Ramos (cell line): ENCODE data around the gene PLXDC2.

Source experiments
- in situ Hi-C: fragments of 300-500 bp; cut with MboI; formaldehyde crosslinking; loops from one replicate; pipeline ENCODE4 v1.14.3; 2022; ENCODE audit warnings: low sequenced_read_pairs; ENCODE audit not compliant: unreplicated experiment

PLXDC2 gene

GRCh38 chr10:19848226-19848985, 32.2 kb downstream of the PLXDC2 start:
- in situ Hi-C loops, result no loop called here

GRCh38 chr10:19853831-19854230, 37.6 kb downstream of the PLXDC2 start:
- in situ Hi-C loops, result no loop called here

- in situ Hi-C loops, result no loop called here
These were observed 41.6 kb downstream of the PLXDC2 start for GRCh38 chr10:19857876-19858275.

GRCh38 chr10:19860107-19860506, 43.9 kb downstream of the PLXDC2 start:
- in situ Hi-C loops, result no loop called here

DNA sequence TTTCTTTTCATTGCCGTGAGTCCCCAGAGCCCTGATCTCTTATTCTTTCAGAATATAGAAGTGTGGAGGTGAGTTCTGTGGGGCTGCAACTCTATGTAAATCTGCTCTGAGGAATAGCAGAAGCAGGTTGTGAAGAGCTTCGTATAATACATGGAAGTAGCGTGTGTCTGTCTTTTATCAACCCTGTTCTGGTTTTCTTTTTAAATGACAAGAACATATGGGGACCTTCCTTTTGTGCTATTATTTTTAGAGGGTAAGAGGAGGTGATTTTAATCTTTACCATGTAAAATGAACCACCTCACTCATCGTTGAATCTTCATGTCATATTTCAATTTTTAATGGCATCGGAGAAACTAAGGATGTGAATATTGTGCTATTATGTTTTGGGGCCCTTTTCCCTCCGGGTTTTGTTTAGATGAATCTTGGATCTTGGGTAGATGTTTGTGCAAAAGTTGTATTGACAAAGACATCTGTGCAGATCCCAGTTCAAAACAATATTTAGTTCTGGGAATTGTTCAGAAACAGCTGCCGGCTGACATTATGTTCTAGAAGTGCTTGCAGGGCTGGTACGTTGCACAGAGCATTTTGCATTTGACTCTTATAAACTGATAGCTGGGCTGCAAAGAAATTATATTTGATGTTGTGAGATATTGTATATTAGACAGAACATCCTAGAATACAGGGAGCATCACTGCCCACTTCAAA, 46.7 kb downstream of the PLXDC2 start:
- in situ Hi-C loops, result no loop called here

- in situ Hi-C loops, result no loop called here
These were observed 49.4 kb downstream of the PLXDC2 start for GRCh38 chr10:19865676-19866075.

DNA sequence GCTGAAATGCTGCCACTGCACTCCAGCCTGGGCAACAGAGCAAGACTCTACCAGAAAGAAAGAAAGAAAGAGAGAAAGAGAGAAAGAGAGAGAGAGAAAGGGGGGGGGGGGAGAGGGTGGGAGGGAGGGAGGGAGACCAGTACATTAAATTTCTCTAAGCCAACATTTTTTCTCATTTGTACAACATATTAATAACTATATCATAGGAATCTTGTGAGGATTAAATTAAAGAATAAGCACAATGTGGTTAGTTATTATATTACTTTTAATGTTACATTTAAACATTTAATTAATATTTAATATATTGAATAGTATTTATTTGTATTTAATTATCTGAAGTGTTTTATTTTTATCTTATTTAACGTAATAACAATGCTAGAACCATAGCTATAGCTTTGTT, 53.1 kb downstream of the PLXDC2 start:
- in situ Hi-C loops, result no loop called here

GRCh38 chr10:19872504-19873271, 56.5 kb downstream of the PLXDC2 start:
- in situ Hi-C loops, result no loop called here

- in situ Hi-C loops, result no loop called here
These were observed 58.0 kb downstream of the PLXDC2 start for GRCh38 chr10:19874190-19874589.

DNA sequence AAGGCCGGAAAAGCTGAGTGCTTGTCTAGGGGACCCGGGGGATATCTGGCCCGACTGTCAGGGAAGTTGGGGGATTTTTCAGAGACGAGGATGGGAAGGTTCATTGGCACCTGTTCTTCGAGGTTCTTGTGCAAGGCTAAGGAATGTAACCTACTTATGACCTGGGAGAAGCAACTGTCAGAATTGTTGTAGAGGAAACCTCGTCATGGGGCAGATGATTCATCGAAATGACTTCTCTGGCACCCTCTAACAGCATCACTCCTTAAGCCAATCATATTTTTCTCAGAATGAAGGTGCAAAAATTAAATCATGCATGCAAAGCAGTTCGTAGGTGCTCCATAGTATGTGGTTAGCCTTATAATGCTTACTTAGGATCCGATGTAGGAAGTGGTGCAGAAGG, 58.6 kb downstream of the PLXDC2 start:
- in situ Hi-C loops, result no loop called here

DNA sequence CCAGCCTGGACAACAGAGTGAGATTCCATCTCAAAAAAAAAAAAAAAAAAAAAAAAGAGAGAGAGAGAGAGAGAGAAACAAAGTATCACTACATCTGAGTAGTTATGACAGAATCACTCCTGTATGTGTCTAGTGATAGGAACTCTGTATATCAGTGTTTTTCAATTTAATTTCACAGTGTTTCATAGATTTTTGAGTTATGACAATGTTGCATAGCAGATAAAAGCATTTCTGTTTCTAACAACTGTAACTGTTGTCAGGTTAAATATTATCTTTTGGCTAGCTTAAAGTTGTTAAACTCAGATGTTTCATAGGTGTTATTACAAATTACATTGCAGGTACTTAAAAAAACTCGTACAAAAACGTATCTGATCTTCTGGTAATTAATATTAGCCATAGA, 60.3 kb downstream of the PLXDC2 start:
- in situ Hi-C loops, result no loop called here

DNA sequence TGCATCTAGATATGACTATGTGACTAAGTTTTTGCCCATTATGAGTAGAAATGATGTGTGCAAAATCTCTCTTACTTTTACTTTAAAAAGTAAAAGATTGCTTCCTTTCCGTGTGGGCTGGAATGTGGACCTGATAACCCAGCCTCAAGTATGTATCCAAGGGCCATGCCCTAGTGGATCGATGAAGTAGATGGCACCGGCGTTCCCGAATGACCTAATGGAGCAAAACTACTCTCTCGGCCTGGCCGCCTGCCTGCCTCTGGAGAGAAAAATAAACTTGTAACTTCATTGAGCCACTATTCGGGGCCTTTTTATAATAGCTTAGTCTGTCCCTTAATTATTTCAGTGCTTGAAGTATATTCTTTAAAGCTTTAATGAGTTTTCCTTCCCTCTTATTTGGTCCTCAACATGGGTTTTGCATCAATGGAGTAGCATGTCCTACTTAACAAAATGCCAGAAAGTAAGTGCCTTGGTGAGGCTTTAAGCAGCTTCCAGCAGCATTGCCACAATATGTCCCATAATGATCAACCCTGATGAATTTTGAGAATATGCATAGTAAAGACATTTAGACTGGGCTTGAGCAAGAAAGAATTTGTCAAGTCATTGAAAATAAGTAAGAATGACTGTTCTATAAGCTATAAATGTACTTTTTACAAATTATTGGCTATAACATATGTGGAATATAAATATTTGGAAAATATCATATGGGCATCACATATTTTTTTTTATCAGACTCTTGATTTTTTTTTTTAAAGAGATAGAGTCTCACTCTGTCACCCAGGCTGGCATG, 61.4 kb downstream of the PLXDC2 start:
- in situ Hi-C loops, result no loop called here

- in situ Hi-C loops, result no loop called here
These were observed 66.4 kb downstream of the PLXDC2 start for GRCh38 chr10:19882621-19883020.

DNA sequence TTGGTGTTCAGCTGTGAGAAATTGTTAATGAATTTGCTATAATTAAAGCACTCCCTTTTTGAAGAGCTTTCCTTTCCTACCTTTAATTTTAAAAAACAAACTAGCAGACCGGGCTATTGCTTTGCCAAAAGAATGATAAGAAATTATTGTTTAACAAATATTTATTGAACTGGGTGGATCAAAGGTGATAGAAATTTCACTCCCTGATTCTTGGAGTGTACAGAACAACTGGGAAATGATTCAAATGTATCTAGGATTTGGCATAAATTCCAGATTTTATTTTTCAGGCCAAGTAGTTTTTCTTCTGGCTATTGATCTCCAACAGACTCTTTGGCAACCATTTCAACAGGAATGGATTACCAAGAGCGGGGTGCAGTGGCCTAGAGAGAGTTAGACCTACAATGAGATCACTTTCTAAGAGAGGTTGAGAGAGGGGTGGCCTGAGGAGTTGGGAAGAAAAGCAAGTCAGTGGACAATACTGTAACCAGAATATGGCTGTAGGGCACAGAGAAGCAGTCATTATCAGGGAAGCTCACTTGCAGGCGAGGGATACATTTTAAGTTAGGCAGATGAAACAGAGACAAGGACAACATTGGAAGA, 71.9 kb downstream of the PLXDC2 start:
- in situ Hi-C loops, result no loop called here

DNA sequence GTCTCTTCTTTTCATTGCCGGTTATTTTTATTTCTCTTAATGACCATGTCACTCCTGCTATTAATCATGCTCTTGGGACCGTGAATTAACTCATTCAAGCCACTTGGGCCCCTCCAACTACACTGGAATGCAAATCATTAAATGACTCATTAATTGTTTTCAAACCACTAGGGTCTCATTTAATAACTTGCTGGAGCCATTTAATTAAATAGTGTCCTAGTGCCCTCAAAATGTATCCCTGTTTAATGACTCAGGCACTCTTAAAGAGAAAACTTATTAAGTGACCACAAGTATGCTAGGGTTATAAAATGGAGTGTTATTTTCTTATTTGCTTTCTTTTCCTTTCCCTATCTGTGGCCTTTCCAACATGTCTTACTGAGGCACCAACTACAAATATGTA, 73.0 kb downstream of the PLXDC2 start:
- in situ Hi-C loops, result no loop called here

DNA sequence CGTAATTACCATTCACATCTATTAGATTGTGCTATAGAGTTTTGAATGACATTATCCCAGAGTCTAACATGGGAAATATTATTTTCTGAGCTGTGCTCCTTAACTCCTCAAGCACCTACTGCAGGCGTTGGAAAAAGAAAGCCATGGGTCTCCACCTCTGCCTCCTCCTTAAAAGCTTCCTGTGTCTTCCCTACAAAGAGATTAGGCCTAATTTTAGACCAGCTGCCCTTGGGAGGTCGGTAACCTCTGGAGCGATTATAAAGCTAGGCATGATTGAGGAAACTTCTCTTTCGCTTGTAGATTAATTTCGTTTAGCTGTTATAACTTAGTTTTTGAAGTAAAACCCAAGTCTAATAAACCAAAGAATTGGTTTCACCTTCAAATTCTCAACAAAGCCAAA, 75.2 kb downstream of the PLXDC2 start:
- in situ Hi-C loops, result no loop called here

DNA sequence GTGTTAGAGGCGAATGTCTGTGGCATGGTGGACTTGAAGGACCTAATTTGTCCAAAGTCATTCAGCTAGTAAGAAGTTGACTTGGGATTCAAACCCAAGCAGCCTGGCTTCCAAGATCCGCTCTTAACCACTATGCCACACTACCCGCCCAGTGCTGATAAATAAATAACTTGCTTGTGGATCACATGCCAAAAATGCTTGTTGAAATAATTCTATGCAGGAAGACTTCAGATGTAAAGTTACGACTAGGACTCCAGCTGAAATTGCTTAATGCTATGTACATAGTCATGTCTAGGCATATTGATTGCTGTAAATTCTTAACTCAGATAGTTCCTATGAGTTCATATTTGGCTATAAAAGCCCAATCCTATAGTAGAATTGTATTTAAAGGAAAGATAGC, 76.0 kb downstream of the PLXDC2 start:
- in situ Hi-C loops, result no loop called here

GRCh38 chr10:19892677-19893076, 76.4 kb downstream of the PLXDC2 start:
- in situ Hi-C loops, result no loop called here

GRCh38 chr10:19895500-19895899, 79.3 kb downstream of the PLXDC2 start:
- in situ Hi-C loops, result no loop called here

DNA sequence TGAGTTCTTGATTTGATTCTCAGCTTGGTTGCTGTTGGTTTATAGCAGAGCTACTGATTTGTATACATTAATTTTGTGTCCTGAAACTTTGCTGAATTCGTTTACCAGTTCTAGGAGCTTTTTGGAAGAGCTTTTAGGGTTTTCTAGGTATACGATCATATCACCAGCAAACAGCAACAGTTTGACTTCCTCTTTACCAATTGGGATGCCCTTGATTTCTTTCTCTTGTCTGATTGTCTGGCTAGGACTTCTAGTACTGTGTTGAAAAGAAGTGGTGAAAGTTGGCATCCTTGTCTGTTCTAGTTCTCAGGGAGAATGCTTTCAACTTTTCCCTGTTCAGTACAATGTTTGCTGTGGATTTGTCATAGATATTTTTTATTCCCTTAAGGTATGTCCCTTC, 86.2 kb downstream of the PLXDC2 start:
- in situ Hi-C loops, result no loop called here
